Activated naive CD8-positive, alpha-beta T cell treated with anti-CD3 and anti-CD28 coated beads, Interleukin-2, amount 10 ng/mL, durations not matched to agents 7 days and 5 days (primary cell): ENCODE results near the gene RASSF7. TPM values are rescaled to one million over a fixed set of nuclear protein-coding genes. Genes with fewer than 3 reads are reported as not detected.

ENCODE experiments used
- ATAC-seq: fragments of 150-1000 bp; cut with Tn5 transposase; one replicate; pipeline ENCODE4 v1.10.0; 2021; ENCODE audit warnings: low read depth, moderate library complexity
- POLR2A ChIA-PET: fragments of 350-600 bp; sonication (Branson Sonifier 250); formaldehyde crosslinking; loops from one replicate; lab custom pipeline; 2021; ENCODE audit warnings: antibody characterized with exemption; lab: Charles Lee
- DNase-seq: peaks from one replicate; pipeline ENCODE4 v3.0.0; 2021
- H3K27ac Mint-ChIP-seq: one replicate; pipeline ENCODE4 v1.8.0; 2022; ENCODE audit warnings: mild to moderate bottlenecking, mixed read lengths
- H3K27me3 Mint-ChIP-seq: one replicate; pipeline ENCODE4 v1.8.0; 2022; ENCODE audit warnings: mild to moderate bottlenecking, moderate library complexity, mixed read lengths
- H3K36me3 Mint-ChIP-seq: one replicate; pipeline ENCODE4 v1.8.0; 2021; ENCODE audit warnings: mild to moderate bottlenecking, mixed read lengths
- H3K4me1 Mint-ChIP-seq: one replicate; pipeline ENCODE4 v1.8.0; 2021; ENCODE audit warnings: mixed read lengths
- H3K4me3 Mint-ChIP-seq: one replicate; pipeline ENCODE4 v1.8.0; 2022; ENCODE audit warnings: mild to moderate bottlenecking, moderate library complexity, mixed read lengths
- H3K9me3 Mint-ChIP-seq: one replicate; pipeline ENCODE4 v1.8.0; 2021; ENCODE audit warnings: mixed read lengths
- total RNA-seq, 2 experiments: library from RNA; stranded (reverse); gene quantifications; one replicate each; pipeline ENCODE4 v1.2.3, GENCODE V29; 2021

Gene RASSF7
- total RNA-seq, 2 experiments from 2014 or later: 36.5 to 41.0 TPM

DNA sequence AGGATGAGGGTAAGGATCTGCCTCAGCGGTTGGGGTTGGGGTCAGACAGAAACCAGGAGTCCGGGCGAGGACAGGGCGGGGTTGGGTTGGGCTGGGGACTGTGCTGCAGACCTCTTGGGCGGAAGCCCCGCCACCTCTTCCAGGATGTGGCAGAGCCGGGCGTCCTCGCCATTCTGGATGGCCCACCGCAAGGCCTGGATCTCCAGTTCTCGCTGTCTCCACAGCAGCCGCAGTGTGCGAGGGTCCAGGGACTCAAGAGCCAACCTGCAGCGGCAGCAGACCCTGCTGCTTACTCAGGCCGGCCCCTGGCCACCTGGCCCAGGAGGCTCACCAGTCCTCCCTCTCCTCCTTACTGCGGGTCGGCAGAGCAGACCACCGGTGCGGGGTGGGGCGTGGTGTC, 2.3 kb upstream of the RASSF7 start:
- ATAC-seq (no peak), DNase-seq (peak; percentile 38)
- Mint-ChIP-seq H3K27ac (no peak overlapping the region), H3K27me3 (peaks cover 18% of the 10 kb centered on the region), H3K9me3 (no peaks in the 10 kb centered on the region), H3K4me1 (peaks cover 11% of the 10 kb centered on the region), H3K36me3 (no peaks in the 10 kb centered on the region), H3K4me3 (no peak overlapping the region)
- POLR2A ChIA-PET: interaction anchor here (0.9 kb wide), 1 partner anchor 23 kb away, joined by 4 read pairs; the partner anchor contains the start of gene HRAS

DNA sequence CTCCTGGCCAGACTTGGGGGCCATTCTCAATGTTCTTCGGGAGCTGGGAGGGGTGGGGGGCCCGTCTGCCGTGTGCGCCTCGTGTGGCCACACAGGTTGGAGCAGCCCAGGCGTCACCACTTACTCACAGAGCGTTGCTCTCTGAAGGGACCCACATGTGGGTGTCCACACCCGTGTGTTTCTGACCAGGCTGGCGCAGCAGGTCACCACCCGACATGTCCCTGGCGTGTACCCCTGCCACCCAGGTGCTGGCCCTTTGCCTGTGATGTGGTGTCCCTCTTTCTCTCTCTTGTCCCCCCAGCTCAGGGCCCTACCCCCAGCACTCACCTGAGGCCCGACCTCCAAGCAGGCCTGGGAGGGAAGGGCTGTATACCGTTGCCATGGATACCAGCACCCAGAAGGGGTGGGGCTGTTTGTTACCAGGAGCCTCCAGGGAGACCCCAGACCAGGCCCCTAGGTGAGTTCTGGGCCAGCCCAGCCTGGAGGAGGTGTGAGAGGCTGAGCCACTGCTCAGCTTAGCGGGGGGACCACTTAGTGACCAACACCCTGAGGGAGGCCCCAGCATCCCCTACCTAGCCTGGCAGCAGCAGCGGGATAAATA, 1.6 kb upstream of the RASSF7 start:
- no peaks in the 10 kb centered on the region for H3K9me3 Mint-ChIP-seq
- no peak for ATAC-seq

DNA sequence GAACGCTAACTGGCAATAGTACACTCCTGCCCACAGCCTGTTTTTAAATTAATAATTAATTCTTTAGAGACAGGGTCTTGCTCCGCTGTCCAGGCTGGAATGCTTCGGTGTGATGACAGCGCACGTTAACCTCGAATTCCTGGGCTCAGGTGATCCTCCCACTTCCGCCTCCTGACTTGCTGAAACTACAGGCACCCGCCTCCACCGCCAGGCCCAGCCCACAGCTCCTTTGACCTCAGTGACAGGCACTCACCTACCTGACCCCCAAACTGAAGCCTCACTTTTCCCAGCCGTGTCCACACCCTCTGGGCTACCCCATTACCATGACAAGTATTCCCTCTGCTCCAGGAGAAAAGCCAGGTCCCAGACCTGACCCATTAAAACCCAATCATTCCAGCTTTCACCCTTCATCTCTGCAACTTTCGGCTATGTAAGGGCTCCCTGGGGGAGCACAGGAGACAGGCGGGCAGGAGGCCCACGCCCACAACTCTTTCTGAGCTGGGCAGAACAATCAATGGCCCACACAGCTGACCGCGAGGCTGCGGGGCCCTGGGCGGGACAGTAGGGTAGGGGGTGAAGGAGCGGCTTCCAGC, 962 bp upstream of the RASSF7 start:
- peak overlapping the region; percentile 23 for H3K27ac Mint-ChIP-seq
- peaks cover 18% of the 10 kb centered on the region for H3K27me3 Mint-ChIP-seq
- H3K4me3 Mint-ChIP-seq: peak overlapping the region; percentile 41
- H3K9me3 Mint-ChIP-seq: no peaks in the 10 kb centered on the region
- POLR2A ChIA-PET: interaction anchor here (0.9 to 1.9 kb wide), 7 partner anchors 9 to 166 kb away, joined by 3 to 7 read pairs (median 5); partner anchors contain the start of genes HRAS and PHRF1
- ATAC-seq: no peak
- peaks cover 4% of the 10 kb centered on the region for H3K36me3 Mint-ChIP-seq
- peaks cover 13% of the 10 kb centered on the region for H3K4me1 Mint-ChIP-seq
- DNase-seq: peak; percentile 43

More for the DNA sequence above, 1.6 kb upstream of the RASSF7 start:
- Mint-ChIP-seq H3K4me1 (peaks cover 13% of the 10 kb centered on the region), H3K36me3 (no peaks in the 10 kb centered on the region), H3K27me3 (peaks cover 18% of the 10 kb centered on the region), H3K4me3 (no peak overlapping the region), H3K27ac (no peak overlapping the region)
- POLR2A ChIA-PET: interaction anchor here (0.9 to 1.9 kb wide), 4 partner anchors 9 to 53 kb away, joined by 4 to 7 read pairs (median 6); partner anchors contain the start of gene HRAS
- peak; percentile 46 for DNase-seq

DNA sequence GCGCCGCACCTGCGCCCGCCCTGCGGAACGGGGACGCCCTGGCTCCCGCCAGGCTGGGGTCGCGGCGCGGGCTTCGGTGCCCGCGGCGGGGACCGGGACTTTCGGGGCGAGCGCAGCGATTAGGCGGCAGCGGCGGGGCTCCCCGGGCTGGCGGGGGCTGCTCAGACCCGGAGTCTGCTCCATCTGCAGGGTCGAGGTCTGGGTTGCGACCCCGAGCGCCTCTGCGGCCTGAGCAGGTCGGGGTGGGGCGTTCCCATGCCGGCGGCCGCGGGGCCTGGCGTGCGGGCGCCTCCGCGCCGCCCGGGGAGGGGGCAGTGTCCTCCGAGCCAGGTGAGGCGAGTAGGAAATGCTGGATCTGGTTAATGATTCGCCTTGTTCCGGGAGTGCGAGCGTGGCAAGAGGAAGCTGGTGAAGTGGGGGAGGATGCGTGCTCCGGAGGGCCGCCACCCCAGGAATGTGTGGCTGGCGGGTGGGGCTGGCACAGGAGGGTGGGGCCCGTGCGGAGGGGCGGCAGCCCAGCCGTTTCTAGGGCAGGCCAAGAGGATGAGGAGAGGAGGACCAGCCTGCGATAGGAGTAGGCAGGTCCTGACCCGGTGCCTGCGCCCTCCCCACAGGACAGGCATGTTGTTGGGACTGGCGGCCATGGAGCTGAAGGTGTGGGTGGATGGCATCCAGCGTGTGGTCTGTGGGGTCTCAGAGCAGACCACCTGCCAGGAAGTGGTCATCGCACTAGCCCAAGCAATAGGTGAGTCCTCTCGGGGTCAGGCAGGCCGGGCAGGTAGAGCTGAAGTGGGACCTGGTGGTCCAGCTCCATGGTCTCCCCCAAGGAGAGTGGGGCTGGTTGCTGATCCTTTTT, 606 bp downstream of the RASSF7 start:
- H3K9me3 Mint-ChIP-seq: no peaks in the 10 kb centered on the region
- peaks cover 13% of the 10 kb centered on the region for H3K4me1 Mint-ChIP-seq
- POLR2A ChIA-PET: interaction anchor here (0.7 to 1.9 kb wide), 2 partner anchors 14 to 134 kb away, joined by 3 to 15 read pairs; partner anchors contain the start of genes PHRF1 and TMEM80
- H3K27ac Mint-ChIP-seq: peak overlapping the region; percentile 80
- peak; percentile 51 for ATAC-seq
- DNase-seq: no peak
- peaks cover 4% of the 10 kb centered on the region for H3K36me3 Mint-ChIP-seq
- peaks cover 16% of the 10 kb centered on the region for H3K27me3 Mint-ChIP-seq
- peak overlapping the region; percentile 93 for H3K4me3 Mint-ChIP-seq

DNA sequence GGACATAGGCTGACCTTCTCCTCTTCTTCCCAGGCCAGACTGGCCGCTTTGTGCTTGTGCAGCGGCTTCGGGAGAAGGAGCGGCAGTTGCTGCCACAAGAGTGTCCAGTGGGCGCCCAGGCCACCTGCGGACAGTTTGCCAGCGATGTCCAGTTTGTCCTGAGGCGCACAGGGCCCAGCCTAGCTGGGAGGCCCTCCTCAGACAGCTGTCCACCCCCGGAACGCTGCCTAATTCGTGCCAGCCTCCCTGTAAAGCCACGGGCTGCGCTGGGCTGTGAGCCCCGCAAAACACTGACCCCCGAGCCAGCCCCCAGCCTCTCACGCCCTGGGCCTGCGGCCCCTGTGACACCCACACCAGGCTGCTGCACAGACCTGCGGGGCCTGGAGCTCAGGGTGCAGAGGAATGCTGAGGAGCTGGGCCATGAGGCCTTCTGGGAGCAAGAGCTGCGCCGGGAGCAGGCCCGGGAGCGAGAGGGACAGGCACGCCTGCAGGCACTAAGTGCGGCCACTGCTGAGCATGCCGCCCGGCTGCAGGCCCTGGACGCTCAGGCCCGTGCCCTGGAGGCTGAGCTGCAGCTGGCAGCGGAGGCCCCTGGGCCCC, 1.4 kb downstream of the RASSF7 start:
- peak overlapping the region; percentile 93 for H3K4me3 Mint-ChIP-seq
- POLR2A ChIA-PET: interaction anchor here (0.7 to 1.9 kb wide), 2 partner anchors 13 to 134 kb away, joined by 3 to 15 read pairs; partner anchors contain the start of genes PHRF1 and TMEM80

DNA sequence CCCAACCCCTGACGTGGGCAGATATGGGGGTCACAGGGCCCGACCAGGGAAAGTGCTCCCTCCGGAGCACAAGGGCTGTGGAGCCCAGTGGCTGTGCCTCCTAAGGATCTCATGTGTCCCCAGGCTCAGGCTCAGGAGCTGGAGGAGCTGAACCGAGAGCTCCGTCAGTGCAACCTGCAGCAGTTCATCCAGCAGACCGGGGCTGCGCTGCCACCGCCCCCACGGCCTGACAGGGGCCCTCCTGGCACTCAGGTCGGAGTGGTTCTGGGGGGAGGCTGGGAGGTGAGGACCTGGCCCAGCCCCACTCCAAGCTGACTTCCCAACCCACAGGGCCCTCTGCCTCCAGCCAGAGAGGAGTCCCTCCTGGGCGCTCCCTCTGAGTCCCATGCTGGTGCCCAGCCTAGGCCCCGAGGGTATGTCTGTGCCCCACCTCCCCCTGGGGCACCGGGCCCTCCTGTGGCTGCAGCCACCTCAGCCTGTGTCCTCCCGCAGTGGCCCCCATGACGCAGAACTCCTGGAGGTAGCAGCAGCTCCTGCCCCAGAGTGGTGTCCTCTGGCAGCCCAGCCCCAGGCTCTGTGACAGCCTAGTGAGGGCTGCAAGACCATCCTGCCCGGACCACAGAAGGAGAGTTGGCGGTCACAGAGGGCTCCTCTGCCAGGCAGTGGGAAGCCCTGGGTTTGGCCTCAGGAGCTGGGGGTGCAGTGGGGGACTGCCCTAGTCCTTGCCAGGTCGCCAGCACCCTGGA, 2.5 kb downstream of the RASSF7 start:
- DNase-seq (no peak), ATAC-seq (no peak)
- H3K4me1 Mint-ChIP-seq: peaks cover 14% of the 10 kb centered on the region
- peaks cover 3% of the 10 kb centered on the region for H3K27me3 Mint-ChIP-seq
- H3K27ac Mint-ChIP-seq: no peak overlapping the region
- POLR2A ChIA-PET: interaction anchor here (1.9 kb wide), 1 partner anchor 12 kb away, joined by 8 read pairs; the partner anchor contains the start of gene PHRF1
- no peak overlapping the region for H3K4me3 Mint-ChIP-seq
- H3K9me3 Mint-ChIP-seq: no peaks in the 10 kb centered on the region
- peaks cover 7% of the 10 kb centered on the region for H3K36me3 Mint-ChIP-seq

More for the DNA sequence above, 1.4 kb downstream of the RASSF7 start:
- DNase-seq: peak; percentile 32
- Mint-ChIP-seq H3K36me3 (peaks cover 4% of the 10 kb centered on the region), H3K4me1 (peaks cover 12% of the 10 kb centered on the region), H3K27me3 (peaks cover 8% of the 10 kb centered on the region), H3K9me3 (no peaks in the 10 kb centered on the region), H3K27ac (no peak overlapping the region)
- ATAC-seq: no peak

DNA sequence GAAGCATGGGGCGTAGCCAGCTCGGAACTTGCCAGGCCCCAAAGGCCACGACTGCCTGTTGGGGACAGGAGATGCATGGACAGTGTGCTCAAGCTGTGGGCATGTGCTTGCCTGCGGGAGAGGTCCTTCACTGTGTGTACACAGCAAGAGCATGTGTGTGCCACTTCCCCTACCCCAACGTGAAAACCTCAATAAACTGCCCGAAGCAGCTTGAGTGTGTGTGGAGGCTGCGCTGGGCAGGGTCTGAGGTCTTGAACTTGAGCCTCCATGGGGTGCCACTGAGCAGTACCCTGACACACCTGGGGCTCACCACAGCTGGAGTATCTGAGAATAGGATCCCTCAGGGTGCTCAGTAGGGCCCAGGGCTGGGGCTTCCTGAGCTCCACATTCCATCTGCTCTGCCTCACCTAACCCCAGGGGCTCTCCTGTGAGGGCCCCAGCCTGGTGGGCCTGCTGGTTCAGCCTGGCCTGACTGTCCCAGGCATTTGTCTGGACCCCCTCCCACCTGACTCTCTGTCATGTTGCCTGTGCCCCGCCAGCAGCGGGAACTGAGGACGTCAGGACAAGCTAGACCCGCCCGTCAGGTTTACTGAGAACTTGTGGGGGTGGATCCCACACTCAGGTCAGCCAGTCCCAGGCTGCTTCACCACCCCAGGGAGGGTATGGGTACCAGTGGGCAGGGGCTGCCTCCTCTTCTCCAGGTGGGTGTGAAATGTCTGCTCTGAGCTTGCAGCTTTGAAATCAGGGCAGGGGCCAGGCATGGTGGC, 3.2 kb downstream of the RASSF7 start:
- Mint-ChIP-seq H3K36me3 (peaks cover 7% of the 10 kb centered on the region), H3K27me3 (peaks cover under 1% of the 10 kb centered on the region), H3K4me3 (peak overlapping the region; percentile 22), H3K4me1 (peaks cover 14% of the 10 kb centered on the region), H3K27ac (no peak overlapping the region), H3K9me3 (no peaks in the 10 kb centered on the region)
- POLR2A ChIA-PET: interaction anchor here (0.7 to 1.9 kb wide), 3 partner anchors 12 to 214 kb away, joined by 3 to 8 read pairs (median 4); partner anchors contain the start of gene PHRF1
- DNase-seq (peak; percentile 26), ATAC-seq (no peak)

DNA sequence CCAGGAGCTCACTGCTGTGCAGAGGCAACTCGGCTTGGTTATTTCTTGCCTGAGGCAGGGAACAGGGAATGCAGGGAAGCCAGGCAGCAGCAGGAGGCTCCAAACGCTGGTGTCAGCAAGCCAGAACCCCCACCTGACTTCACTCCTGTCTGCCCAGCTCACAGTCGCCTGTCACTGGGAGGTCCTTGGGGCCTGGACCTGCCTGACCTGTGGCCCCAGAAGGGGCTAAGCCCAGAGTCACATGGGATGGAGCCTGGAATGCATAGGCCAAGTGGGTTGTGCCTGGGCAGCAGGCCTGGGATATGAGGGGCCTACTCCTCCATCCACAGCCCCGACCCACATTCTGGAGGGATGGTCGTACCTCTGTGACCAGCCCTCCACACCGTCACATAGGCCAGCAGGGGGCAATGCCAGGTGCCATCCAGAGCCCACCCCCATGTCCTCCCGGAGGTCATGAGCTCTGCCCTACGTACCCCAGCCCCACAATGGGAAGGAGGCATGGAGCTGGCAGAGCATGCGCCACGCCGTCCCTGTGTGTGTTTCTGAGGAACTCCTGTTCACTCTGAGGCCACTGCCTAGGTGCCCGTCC, 5.2 kb downstream of the RASSF7 start:
- ATAC-seq: no peak
- no peaks in the 10 kb centered on the region for H3K9me3 Mint-ChIP-seq
- H3K27ac Mint-ChIP-seq: no peak overlapping the region
- no peaks in the 10 kb centered on the region for H3K27me3 Mint-ChIP-seq
- DNase-seq: no peak
- H3K36me3 Mint-ChIP-seq: peaks cover 7% of the 10 kb centered on the region
- H3K4me1 Mint-ChIP-seq: peaks cover 9% of the 10 kb centered on the region
- POLR2A ChIA-PET: interaction anchor here (1.2 to 3.4 kb wide), 2 partner anchors 10 to 12 kb away, joined by 5 to 18 read pairs; no protein-coding TSS in a partner anchor
- H3K4me3 Mint-ChIP-seq: peak overlapping the region; percentile 90

DNA sequence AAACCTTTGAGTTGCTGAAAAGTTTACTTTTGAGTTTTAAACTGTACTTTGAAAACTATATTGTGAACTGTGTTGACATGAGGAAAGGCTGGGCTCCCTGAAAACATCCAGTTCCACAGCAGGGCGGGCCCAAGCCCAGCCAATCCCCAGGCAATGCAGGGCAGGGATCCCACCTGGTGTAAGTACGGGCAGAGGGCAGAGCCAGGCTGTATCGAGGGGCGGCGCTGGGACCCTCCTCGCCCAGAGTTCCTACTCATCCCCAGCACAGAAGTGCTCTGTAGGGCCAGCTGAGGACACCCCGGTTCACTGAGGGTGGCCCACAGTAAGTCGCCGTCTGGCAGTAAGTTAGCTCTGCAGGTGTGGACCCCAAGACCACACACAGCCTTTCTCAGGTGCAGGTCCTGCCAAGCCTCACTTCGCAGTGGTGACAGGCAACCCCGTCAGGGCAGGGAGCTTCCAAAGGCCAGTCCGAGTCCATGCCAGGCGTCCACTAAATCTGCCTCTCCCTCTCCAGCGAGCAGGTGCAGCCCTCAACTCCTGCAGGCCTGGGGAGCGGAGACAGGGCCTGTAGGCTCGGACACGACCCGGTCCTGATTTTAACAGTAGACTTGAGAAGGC, 6.3 kb downstream of the RASSF7 start:
- H3K9me3 Mint-ChIP-seq: no peaks in the 10 kb centered on the region

DNA sequence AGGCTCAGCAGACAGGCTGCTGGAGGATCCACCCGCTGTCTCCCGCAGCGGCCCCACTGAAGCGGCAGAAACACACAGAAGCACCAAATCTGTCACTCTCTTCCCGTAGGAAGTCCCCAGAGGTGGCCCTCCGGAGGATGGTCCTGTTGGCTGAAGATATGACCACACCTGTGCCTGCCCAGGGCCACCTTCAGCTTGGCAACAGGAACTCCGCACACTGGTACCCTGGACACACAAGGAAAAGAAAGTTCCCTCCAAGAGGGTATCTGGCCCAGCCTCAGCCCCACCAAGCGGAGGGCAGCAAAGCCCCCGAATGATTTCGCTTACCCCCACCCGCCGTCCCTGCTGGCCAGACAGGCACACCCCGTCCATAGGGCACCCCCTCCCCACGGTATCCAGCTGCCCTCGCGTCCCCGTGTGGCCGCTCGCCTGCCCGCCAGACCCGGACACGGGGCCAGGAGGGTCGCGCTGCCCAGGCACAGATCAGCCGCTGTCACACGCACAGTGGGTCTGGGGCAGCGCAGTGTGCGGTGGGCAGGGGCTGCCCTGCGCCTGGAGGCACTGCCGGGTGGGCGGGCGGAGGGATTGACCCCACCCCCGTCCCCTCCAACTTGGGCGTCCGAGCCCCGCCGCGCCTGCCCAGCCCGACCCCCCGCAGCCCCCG, 7.0 kb downstream of the RASSF7 start:
- H3K4me3 Mint-ChIP-seq: peak overlapping the region; percentile 90
- no peaks in the 10 kb centered on the region for H3K9me3 Mint-ChIP-seq
- H3K27ac Mint-ChIP-seq: peak overlapping the region; percentile 48
- DNase-seq (peak; percentile 32), ATAC-seq (no peak)
- H3K27me3 Mint-ChIP-seq: no peaks in the 10 kb centered on the region
- H3K36me3 Mint-ChIP-seq: peaks cover 7% of the 10 kb centered on the region
- POLR2A ChIA-PET: interaction anchor here (0.6 to 3.4 kb wide), 11 partner anchors 8 to 158 kb away, joined by 3 to 18 read pairs (median 6); partner anchors contain the start of gene HRAS
- peaks cover 5% of the 10 kb centered on the region for H3K4me1 Mint-ChIP-seq

More for the DNA sequence above, 6.3 kb downstream of the RASSF7 start:
- Mint-ChIP-seq H3K36me3 (peaks cover 7% of the 10 kb centered on the region), H3K27ac (peak overlapping the region; percentile 48), H3K4me1 (peaks cover 5% of the 10 kb centered on the region), H3K27me3 (no peaks in the 10 kb centered on the region), H3K4me3 (peak overlapping the region; percentile 90)
- POLR2A ChIA-PET: interaction anchor here (0.6 to 3.4 kb wide), 6 partner anchors 8 to 182 kb away, joined by 3 to 18 read pairs (median 4); no protein-coding TSS in a partner anchor
- DNase-seq (peak; percentile 31), ATAC-seq (no peak)
